K562 (cell line): ENCODE results near the gene ABHD8. TPM values are rescaled to one million over a fixed set of nuclear protein-coding genes. Genes with fewer than 3 reads are reported as not detected.

Source experiments
- CBX8 ChIP-seq: fragments of 200-600 bp; sonication (generic); IDR thresholded peaks from 2 replicates; pipeline ENCODE4 v1.6.1; 2012; ENCODE audit warnings: borderline replicate concordance, mixed run types, low read depth, mild to moderate bottlenecking, moderate library complexity, mixed read lengths, low read length, control low read depth, inconsistent platforms; ENCODE audit not compliant: poor library complexity, severe bottlenecking; ENCODE audit errors: extremely low read depth
- CUX1 ChIP-seq: fragments of 200-800 bp; sonication (Bioruptor generic); IDR thresholded peaks from 2 replicates; pipeline ENCODE4 v1.6.1; 2016; ENCODE audit warnings: missing genetic modification characterization, missing compliant biosample characterization
- ELK3 ChIP-seq: fragments of 450-650 bp; formaldehyde crosslinking; IDR thresholded peaks from 2 replicates; pipeline ENCODE4 v1.4.0; 2020; ENCODE audit warnings: mild to moderate bottlenecking
- FOXA3 ChIP-seq, 2 experiments: fragments of 450-650 bp in 1 of 2; sonication (generic) in 1 of 2; formaldehyde crosslinking; IDR thresholded peaks in 1 of 2; conservative IDR thresholded peaks in 1 of 2; 2 replicates each; pipeline versions ENCODE4 v1.4.0 to v1.8.0; 2020 to 2022; ENCODE audit warnings: mild to moderate bottlenecking in 2 of 2, missing genetic modification reagents in 1 of 2
- JUND ChIP-seq, 2 experiments: IDR thresholded peaks; 2 replicates in 1 of 2; 3 replicates in 1 of 2; pipeline ENCODE4 v1.6.1; 2011; ENCODE audit warnings: borderline replicate concordance in 2 of 2, low read depth in 2 of 2, low read length in 2 of 2, improper control_type of control experiment in 1 of 2, missing biosample characterization in 1 of 2, missing genetic modification characterization in 1 of 2, missing genetic modification reagents in 1 of 2
- MTA3 ChIP-seq: fragments of 450-650 bp; formaldehyde crosslinking; IDR thresholded peaks from 2 replicates; pipeline ENCODE4 v1.6.1; 2017; ENCODE audit warnings: mild to moderate bottlenecking, borderline replicate concordance
- NEUROD1 ChIP-seq: fragments of 150-350 bp; IDR thresholded peaks from 2 replicates; pipeline ENCODE4 v1.6.1; 2014; ENCODE audit warnings: borderline replicate concordance, low read length, low read depth; ENCODE audit not compliant: partially characterized antibody
- NFIC ChIP-seq: fragments of 450-650 bp; IDR thresholded peaks from 2 replicates; pipeline ENCODE4 v1.6.1; 2017; ENCODE audit warnings: mild to moderate bottlenecking, inconsistent platforms
- NFRKB ChIP-seq: fragments of 450-650 bp; IDR thresholded peaks from 2 replicates; pipeline ENCODE4 v1.6.1; 2016; ENCODE audit warnings: low read depth
- NFXL1 ChIP-seq: fragments of 450-650 bp; formaldehyde crosslinking; IDR thresholded peaks from 2 replicates; pipeline ENCODE4 v1.4.0; 2021; ENCODE audit warnings: mild to moderate bottlenecking
- PTBP1 ChIP-seq: fragments of 200-400 bp; formaldehyde crosslinking; IDR thresholded peaks from 2 replicates; pipeline ENCODE4 v1.6.1; 2017; ENCODE audit warnings: low read depth, low read length
- SMAD3 ChIP-seq: fragments of 450-650 bp; formaldehyde crosslinking; conservative IDR thresholded peaks from 2 replicates; pipeline ENCODE4 v1.4.0; 2020; ENCODE audit warnings: mild to moderate bottlenecking
- SPI1 ChIP-seq: IDR thresholded peaks from 2 replicates; pipeline ENCODE4 v1.6.1; 2011; ENCODE audit warnings: low read depth, low read length, control low read depth, borderline replicate concordance
- TAF1 ChIP-seq: IDR thresholded peaks from 2 replicates; pipeline ENCODE4 v1.6.1; 2011; ENCODE audit warnings: mild to moderate bottlenecking, low read length, moderate library complexity; ENCODE audit not compliant: insufficient read depth, control insufficient read depth, severe bottlenecking; ENCODE audit errors: extremely low read depth
- TRIM24 ChIP-seq, 2 experiments: fragments of 450-650 bp; IDR thresholded peaks; 2 replicates each; pipeline ENCODE4 v1.6.1; 2016
- XRCC3 ChIP-seq: fragments of 450-650 bp; IDR thresholded peaks from 2 replicates; pipeline ENCODE4 v1.6.1; 2017; ENCODE audit warnings: mild to moderate bottlenecking, moderate library complexity
- XRCC5 ChIP-seq: fragments of 200-400 bp; formaldehyde crosslinking; IDR thresholded peaks from 2 replicates; pipeline ENCODE4 v1.6.1; 2017; ENCODE audit warnings: low read depth, mild to moderate bottlenecking, low read length
- ZBTB8A ChIP-seq: fragments of 450-650 bp; IDR thresholded peaks from 2 replicates; pipeline ENCODE4 v1.6.1; 2018; ENCODE audit warnings: mild to moderate bottlenecking, moderate library complexity; ENCODE audit not compliant: partially characterized antibody
- polyA plus RNA-seq, 8 experiments: library from polyadenylated mRNA; depleted of rRNA in 4 of 8; stranded (reverse) in 5 of 8; unstranded in 3 of 8; fragments of >200 nt; fragmentation: Nextera tagmentation in 2 of 8; fragmentation: Illumina TruSeq in 1 of 8; extraction: Ambion mirVana in 2 of 8; extraction: Trizol in 1 of 8; gene quantifications; 2 replicates each; pipeline versions ENCODE4 v1.2.1 to v1.2.3, GENCODE V29; 2011 to 2014; ENCODE audit warnings: inconsistent platforms in 1 of 8, missing spikeins in 1 of 8
- total RNA-seq, 7 experiments: library from RNA; depleted of rRNA in 6 of 7; stranded (reverse); fragments of >200 nt in 6 of 7; fragmentation: Illumina TruSeq in 2 of 7; extraction: Trizol in 2 of 7; gene quantifications; 2 replicates each; pipeline versions ENCODE4 v1.2.1 to v1.2.3, GENCODE V29; 2011 to 2021; ENCODE audit warnings: low replicate concordance in 1 of 7
- TF ChIP-seq, protein P1 (sequence below): fragments of 450-650 bp; IDR thresholded peaks from 2 replicates; pipeline ENCODE4 v1.6.1; 2016; ENCODE audit warnings: antibody characterized with exemption

Gene ABHD8
- total and polyA plus RNA-seq, 9 of the 15 experiments (the other 6 are each of a cell fraction or from before 2014, with no cell fraction given) = 0.04 to 6.6 (median 2.0) TPM; not detected in 1

GRCh38 chr19:17309198-17309964 is 6.2 kb upstream of the ABHD8 start, which contains the start of gene DDA1 (continued):
- TF ChIP-seq SMAD3 (CRISPR knock-in tag) = 0 out of 2 replicates have a peak, but pooled peaks have one; percentile 9
- TF ChIP-seq ZBTB8A = no peak
- peak; percentile 47; the same call in 1 of the 2 replicates for TF ChIP-seq XRCC5
- no peak for TF ChIP-seq NFXL1 (CRISPR knock-in tag)
- TF ChIP-seq TAF1 = peak; percentile 69
- TF ChIP-seq MTA3 = peak; percentile 75; the same call in 1 of the 2 replicates
- TF ChIP-seq SPI1 = peak; percentile 49; the same call in 1 of the 2 replicates
- TF ChIP-seq NFIC = peak; percentile 52; the same call in 1 of the 2 replicates
- TF ChIP-seq NFRKB = 0 out of 2 replicates have a peak, but pooled peaks have one; percentile 39
- TF ChIP-seq, protein P1, sequence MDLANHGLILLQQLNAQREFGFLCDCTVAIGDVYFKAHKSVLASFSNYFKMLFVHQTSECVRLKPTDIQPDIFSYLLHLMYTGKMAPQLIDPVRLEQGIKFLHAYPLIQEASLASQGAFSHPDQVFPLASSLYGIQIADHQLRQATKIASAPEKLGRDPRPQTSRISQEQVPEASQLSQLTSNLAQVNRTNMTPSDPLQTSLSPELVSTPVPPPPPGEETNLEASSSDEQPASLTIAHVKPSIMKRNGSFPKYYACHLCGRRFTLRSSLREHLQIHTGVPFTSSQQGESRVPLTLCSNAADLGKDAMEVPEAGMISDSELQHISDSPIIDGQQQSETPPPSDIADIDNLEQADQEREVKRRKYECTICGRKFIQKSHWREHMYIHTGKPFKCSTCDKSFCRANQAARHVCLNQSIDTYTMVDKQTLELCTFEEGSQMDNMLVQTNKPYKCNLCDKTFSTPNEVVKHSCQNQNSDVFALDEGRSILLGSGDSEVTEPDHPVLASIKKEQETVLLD = 0 out of 2 replicates have a peak, but pooled peaks have one; percentile 56
- TF ChIP-seq FOXA3 (CRISPR knock-in tag; conservative IDR thresholded peaks at IDR 0.05 in 1 of 2, IDR thresholded peaks at IDR 0.05 in 1 of 2) = peak in 1 of 2 experiments; percentile 37; a peak in 1 of 4 replicates
- TF ChIP-seq XRCC3 = no peak
- TF ChIP-seq TRIM24 (IDR thresholded peaks at IDR 0.05) = no peak
- no peak for TF ChIP-seq JUND (IDR thresholded peaks at IDR 0.05; ENCODE audit: borderline replicate concordance, low read depth, low read length)
- TF ChIP-seq JUND (tag; IDR thresholded peaks at IDR 0.05; ENCODE audit: borderline replicate concordance, low read depth, low read length) = peak; percentile 11; the same call in 1 of the 3 replicates
- TF ChIP-seq NEUROD1 = peak; percentile 100
- TF ChIP-seq PTBP1 = no peak
- no peak for TF ChIP-seq ELK3
- TF ChIP-seq CBX8 = no peak
- no peak for TF ChIP-seq CUX1 (CRISPR knock-in tag)
